HS-27A (cell line): ENCODE results near the gene PITPNM3.

Experiments used
- DNase-seq: peaks from one replicate; pipeline ENCODE4 v3.0.0-alpha.2; 2012; ENCODE audit warnings: low read depth, missing footprints

Gene PITPNM3

GRCh38 chr17:6402258-6402657, 154.1 kb downstream of the PITPNM3 start:
- no peak for DNase-seq
